ENCODE data around the gene TNS4. TPM values are rescaled to one million over a fixed set of nuclear protein-coding genes. Genes with fewer than 3 reads are reported as not detected.
"Not testable (repeated sequence)": the region's sequence is repeated elsewhere in the genome, so short reads cannot be mapped to it uniquely, and the experiment has no call there.

The TNS4 gene
- total RNA-seq, 1 donor from 2014 or later, result not detected

DNA sequence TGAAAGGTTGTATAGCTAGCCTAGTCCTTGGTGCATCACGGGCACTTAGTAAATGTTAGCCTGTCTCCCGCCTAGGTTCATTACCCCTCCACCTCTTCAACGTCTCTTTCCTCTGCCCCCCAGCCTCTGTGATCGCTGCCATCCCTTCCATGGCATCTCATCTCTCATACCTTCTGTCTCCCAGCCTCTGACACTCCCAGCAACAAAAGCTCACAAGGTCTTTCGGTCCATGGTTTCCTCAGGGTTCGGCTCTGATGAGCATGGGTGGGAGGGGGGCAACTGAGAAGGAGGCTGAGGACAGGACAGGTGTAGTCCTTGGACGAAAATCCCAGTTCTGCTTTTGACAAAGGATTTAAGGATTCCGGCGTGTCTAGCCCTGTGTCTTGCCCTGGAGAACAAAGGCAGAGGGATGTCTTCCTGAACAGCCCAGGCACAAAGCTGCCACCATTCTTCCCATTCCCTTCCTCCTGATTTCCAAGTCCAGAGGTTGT is 47.1 kb upstream of the TNS4 start:
- Mint-ChIP-seq H3K4me3 (no peak overlapping the region), H3K27me3 (ENCODE audit: insufficient read depth, low read depth) (peaks cover 11% of the 10 kb centered on the region), H3K27ac (peak overlapping the region; percentile 65), H3K9me3 (no peaks in the 10 kb centered on the region), H3K36me3 (no peaks in the 10 kb centered on the region), H3K4me1 (peaks cover 23% of the 10 kb centered on the region)
- DNase-seq (ENCODE audit: low spot score), result no peak
- H3K4me2 ChIP-seq, result no peak overlapping the region
- H3K4me3 ChIP-seq, result no peak overlapping the region
- H2AFZ ChIP-seq (replicated peaks), result no peak overlapping the region
- no peaks in the 10 kb centered on the region for H3K79me2 ChIP-seq (ENCODE audit: low read depth)
- no peaks in the 10 kb centered on the region for H3K27me3 ChIP-seq
- H3K36me3 ChIP-seq, result no peaks in the 10 kb centered on the region
- peaks cover 11% of the 10 kb centered on the region for H3K4me1 ChIP-seq
- no peak overlapping the region for H3K9ac ChIP-seq
- TF ChIP-seq EZH2 (IDR thresholded peaks at IDR 0.05), result no peak
- TF ChIP-seq EZH2phosphoT487 (IDR thresholded peaks at IDR 0.05), result no peak
- TF ChIP-seq, protein P1, sequence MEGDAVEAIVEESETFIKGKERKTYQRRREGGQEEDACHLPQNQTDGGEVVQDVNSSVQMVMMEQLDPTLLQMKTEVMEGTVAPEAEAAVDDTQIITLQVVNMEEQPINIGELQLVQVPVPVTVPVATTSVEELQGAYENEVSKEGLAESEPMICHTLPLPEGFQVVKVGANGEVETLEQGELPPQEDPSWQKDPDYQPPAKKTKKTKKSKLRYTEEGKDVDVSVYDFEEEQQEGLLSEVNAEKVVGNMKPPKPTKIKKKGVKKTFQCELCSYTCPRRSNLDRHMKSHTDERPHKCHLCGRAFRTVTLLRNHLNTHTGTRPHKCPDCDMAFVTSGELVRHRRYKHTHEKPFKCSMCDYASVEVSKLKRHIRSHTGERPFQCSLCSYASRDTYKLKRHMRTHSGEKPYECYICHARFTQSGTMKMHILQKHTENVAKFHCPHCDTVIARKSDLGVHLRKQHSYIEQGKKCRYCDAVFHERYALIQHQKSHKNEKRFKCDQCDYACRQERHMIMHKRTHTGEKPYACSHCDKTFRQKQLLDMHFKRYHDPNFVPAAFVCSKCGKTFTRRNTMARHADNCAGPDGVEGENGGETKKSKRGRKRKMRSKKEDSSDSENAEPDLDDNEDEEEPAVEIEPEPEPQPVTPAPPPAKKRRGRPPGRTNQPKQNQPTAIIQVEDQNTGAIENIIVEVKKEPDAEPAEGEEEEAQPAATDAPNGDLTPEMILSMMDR (IDR thresholded peaks at IDR 0.05), result no peak
- H3F3A ChIP-seq (ENCODE audit: low read depth), result no peaks in the 10 kb centered on the region
- no peaks in the 10 kb centered on the region for H3K9me3 ChIP-seq (ENCODE audit: low read depth)
- H4K20me1 ChIP-seq (ENCODE audit: low read depth), result no peaks in the 10 kb centered on the region
- no peak overlapping the region for H3K27ac ChIP-seq

DNA sequence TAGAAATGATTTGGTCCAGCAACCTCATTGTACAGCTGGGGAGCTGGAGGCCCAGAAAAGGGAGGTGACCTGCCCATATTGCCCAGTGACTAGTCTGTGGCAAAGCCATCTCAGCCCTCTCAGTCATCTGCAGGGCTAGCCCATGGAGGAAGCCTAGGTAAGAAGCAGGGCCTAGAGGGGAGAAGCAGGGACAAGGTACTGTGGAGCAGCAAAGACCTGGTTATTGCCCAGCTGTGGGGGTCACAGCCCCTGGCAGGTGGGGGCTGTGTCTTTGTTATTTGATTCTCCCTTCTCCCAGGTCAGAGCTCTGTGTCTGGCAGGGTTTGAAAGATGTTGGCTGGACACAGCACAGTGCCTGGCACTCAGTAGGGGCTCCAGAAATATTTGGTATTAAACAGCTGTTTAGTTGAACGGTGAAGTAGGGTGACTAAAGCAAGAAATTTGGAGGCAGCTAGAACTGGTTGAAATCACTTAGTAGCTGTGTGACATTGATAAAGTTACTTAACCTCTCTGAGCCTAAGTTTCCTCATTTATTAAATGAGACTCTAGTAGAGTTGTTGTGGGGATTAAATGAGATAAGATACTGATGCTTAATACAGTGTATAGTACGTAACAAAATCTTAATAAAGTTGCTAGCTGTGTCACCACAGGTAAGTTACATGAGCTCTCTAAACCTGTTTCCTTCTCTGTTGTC is 46.5 kb upstream of the TNS4 start:
- Mint-ChIP-seq H3K9me3 (no peaks in the 10 kb centered on the region), H3K27ac (no peak overlapping the region), H3K27me3 (ENCODE audit: insufficient read depth, low read depth) (peaks cover 11% of the 10 kb centered on the region), H3K36me3 (no peaks in the 10 kb centered on the region), H3K4me1 (peaks cover 26% of the 10 kb centered on the region), H3K4me3 (no peak overlapping the region)
- TF ChIP-seq EZH2 (IDR thresholded peaks at IDR 0.05) (no peak), EZH2phosphoT487 (IDR thresholded peaks at IDR 0.05) (no peak)
- TF ChIP-seq, protein P1 (IDR thresholded peaks at IDR 0.05), result no peak
- Histone ChIP-seq H3K79me2 (ENCODE audit: low read depth) (no peaks in the 10 kb centered on the region), H4K20me1 (ENCODE audit: low read depth) (no peaks in the 10 kb centered on the region), H3K4me3 (no peak overlapping the region), H2AFZ (replicated peaks) (peak overlapping the region; percentile 36), H3K36me3 (no peaks in the 10 kb centered on the region), H3K27ac (no peak overlapping the region), H3K9ac (no peak overlapping the region), H3F3A (ENCODE audit: low read depth) (no peaks in the 10 kb centered on the region), H3K27me3 (no peaks in the 10 kb centered on the region), H3K4me2 (no peak overlapping the region), H3K4me1 (peaks cover 9% of the 10 kb centered on the region), H3K9me3 (ENCODE audit: low read depth) (no peaks in the 10 kb centered on the region)
- DNase-seq (ENCODE audit: low spot score), result no peak

GRCh38 chr17:40547079-40547784 is 45.8 kb upstream of the TNS4 start:
- no peaks in the 10 kb centered on the region for H3K36me3 ChIP-seq
- Mint-ChIP-seq H3K36me3 (no peaks in the 10 kb centered on the region), H3K4me1 (peaks cover 28% of the 10 kb centered on the region), H3K4me3 (no peak overlapping the region), H3K27me3 (ENCODE audit: insufficient read depth, low read depth) (peaks cover 11% of the 10 kb centered on the region), H3K27ac (no peak overlapping the region), H3K9me3 (no peaks in the 10 kb centered on the region)
- H3F3A ChIP-seq (ENCODE audit: low read depth), result no peaks in the 10 kb centered on the region
- H3K4me1 ChIP-seq, result peaks cover 9% of the 10 kb centered on the region
- no peak for TF ChIP-seq EZH2phosphoT487 (IDR thresholded peaks at IDR 0.05)
- no peak for TF ChIP-seq EZH2 (IDR thresholded peaks at IDR 0.05)
- TF ChIP-seq, protein P1 (IDR thresholded peaks at IDR 0.05), result no peak
- no peak overlapping the region for H3K4me3 ChIP-seq
- H3K4me2 ChIP-seq, result no peak overlapping the region
- H3K27me3 ChIP-seq, result no peaks in the 10 kb centered on the region
- no peaks in the 10 kb centered on the region for H4K20me1 ChIP-seq (ENCODE audit: low read depth)
- no peaks in the 10 kb centered on the region for H3K79me2 ChIP-seq (ENCODE audit: low read depth)
- no peak overlapping the region for H3K27ac ChIP-seq
- no peak for DNase-seq (ENCODE audit: low spot score)
- H2AFZ ChIP-seq (replicated peaks), result peak overlapping the region; percentile 36
- H3K9ac ChIP-seq, result no peak overlapping the region
- no peaks in the 10 kb centered on the region for H3K9me3 ChIP-seq (ENCODE audit: low read depth)

DNA sequence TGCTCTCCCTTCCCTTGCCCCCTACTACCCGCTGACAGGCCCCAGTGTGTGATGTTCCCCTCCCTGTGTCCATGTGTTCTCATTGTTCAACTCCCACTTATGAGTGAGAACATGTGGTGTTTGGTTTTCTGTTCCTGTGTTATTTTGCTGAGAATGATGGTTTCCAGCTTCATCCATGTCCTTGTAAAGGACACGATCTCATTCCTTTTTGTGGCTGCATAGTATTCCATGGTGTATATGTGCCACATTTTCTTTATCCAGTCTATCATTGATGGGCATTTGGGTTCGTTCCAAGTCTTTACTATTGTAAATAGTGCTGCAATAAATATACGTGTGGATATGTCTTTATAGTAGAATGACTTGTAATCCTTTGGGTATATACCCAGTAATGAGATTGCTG is 45.1 kb upstream of the TNS4 start:
- not testable (repeated sequence) for H3K4me2 ChIP-seq; H2AFZ ChIP-seq (replicated peaks); H4K20me1 ChIP-seq (ENCODE audit: low read depth); H3K27me3 ChIP-seq; H3K9me3 Mint-ChIP-seq; DNase-seq (ENCODE audit: low spot score); H3K4me1 ChIP-seq; H3K27ac ChIP-seq; H3K4me3 ChIP-seq; H3K4me3 Mint-ChIP-seq; H3F3A ChIP-seq (ENCODE audit: low read depth); H3K36me3 Mint-ChIP-seq; H3K9me3 ChIP-seq (ENCODE audit: low read depth); H3K9ac ChIP-seq; H3K36me3 ChIP-seq; H3K79me2 ChIP-seq (ENCODE audit: low read depth)
- peaks cover 31% of the 10 kb centered on the region for H3K4me1 Mint-ChIP-seq
- H3K27ac Mint-ChIP-seq, result peak overlapping the region; percentile 27
- peaks cover 11% of the 10 kb centered on the region for H3K27me3 Mint-ChIP-seq (ENCODE audit: insufficient read depth, low read depth)
